Activated CD8-positive, alpha-beta memory T cell treated with anti-CD3 and anti-CD28 coated beads, Interleukin-2, amount 50 U/mL, for 1 hour (primary cell): Measurements from ENCODE around the gene CACNB1.

Source experiments
- DNase-seq: peaks from one replicate; pipeline ENCODE4 v3.0.0-alpha.2; 2020; ENCODE audit errors: extremely low read depth

Gene CACNB1

GRCh38 chr17:39200957-39201510 lies 3.6 kb upstream of the CACNB1 start:
- no peak for DNase-seq

DNA sequence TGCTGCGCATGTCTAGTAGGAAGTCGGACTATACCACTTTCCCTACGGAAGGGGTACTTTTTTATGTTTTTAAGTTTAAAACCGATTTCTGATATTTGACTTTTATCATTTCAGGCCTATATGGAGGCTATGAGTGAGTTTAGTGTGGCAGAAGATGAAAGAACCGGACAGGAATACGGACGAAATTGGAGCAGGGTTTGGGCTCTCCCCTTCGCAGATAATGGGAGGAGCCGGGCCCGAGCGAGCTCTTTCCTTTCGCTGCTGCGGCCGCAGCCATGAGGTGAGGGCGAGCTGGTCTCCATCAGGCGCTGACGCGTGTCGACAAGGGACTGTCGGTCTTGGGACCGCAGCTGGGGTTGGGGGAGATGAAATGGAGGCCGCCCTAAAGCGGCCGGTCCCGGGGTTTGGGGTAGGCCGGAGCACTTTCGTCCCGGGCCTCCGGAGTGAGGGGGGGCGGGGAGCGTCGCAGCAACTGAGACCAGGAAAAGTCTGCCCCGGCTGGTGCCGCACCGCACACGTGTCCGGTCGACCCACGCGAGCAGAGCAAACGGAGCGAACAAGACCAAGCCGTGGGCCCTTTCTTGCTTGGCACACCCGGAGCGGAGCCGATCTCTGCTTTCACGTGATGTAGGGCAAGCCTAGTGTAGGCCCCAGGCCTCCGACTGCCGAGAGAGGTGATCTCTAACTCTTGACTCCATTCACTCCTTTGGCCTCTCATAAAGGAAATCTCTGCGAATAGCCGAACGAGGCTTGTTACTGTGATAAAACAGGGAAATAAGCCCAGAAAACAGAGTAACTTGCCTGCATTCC lies 2.8 kb upstream of the CACNB1 start, which contains the start of gene RPL19:
Gene RPL19, plus strand, starts transcription at position 214 of the 810 bp plus-strand sequence. Its CDS starts 62 bp downstream, at position 276.
- no peak for DNase-seq

- peak; percentile 85 for DNase-seq
These were observed 2.3 kb upstream of the CACNB1 start for GRCh38 chr17:39199820-39200069.

DNA sequence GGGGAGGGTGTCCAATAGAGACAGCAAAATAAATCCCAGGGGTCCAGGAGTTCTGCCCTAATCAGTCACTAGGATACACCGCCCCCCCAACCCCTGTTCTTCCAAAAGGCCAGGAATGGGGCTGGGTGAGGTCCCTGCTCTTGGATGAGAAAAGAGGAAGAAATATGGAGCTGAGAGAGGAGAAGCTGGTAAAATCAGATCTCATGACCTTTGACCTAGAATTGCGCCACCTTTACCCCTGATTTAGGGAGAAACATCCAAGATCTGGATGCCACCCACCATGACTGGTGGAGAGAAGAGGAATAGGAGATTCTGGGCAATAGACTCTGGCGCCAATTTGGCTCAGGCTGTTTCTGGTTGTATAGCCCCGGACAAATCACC lies 707 bp upstream of the CACNB1 start:
- no peak for DNase-seq

GRCh38 chr17:39196808-39197291 lies 619 bp downstream of the CACNB1 start:
- no peak for DNase-seq

DNA sequence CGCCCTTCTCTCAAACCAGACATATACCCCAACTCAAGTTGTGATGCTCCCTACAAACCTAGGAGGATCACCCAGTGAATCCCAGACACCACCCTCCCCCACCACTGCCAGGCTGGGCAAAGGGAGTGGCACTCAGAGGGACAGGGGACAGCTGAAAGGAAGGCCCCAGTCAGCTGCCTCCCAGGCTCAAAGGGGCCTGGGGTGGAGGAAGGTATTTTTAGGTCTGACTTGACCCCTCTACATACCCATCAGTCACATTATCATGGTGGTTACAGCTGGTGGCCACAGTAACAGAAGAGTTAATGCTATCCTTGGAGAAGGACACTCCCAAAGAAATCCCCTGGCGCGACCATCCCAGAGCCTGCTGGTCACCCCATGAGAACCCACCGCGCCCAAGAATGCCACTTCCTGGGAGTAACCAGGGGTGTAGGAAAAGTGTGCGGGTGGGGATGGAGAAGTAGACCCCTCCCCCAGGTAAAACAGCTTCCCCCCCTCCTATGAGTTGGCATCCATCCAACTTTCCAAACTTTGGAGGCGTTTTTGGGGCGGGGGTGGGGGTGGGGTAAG lies 1.1 kb downstream of the CACNB1 start:
- DNase-seq: no peak

DNA sequence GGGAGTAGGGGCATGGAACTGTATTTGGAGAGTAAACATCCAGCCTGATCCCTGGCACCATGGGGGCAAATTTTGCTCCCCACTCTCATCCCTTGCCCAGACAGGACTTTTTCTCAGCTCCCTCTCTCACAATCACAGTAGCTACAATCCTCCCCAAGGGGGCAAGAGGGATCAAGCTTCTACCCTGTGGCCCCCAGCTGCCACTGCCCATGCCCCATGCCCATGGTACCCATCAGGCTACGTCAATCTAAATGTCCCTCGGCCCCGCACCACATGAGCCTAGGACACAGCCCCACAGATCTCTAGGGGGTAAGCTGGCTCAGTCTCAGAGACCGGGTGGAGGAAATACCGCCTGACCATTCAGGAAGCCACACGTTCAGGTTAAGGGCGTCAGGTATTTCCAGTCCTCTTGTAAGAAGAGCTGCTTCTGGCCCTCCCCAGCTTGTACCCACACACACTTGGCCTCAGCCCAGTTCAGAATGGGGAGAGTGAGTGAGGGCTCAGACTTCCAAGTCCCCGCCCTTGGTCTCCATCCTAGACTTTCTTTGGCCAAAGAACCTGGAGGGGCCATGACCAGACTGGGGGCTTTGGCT lies 1.8 kb downstream of the CACNB1 start:
- no peak for DNase-seq

GRCh38 chr17:39194985-39195524 lies 2.4 kb downstream of the CACNB1 start:
- DNase-seq: no peak

- DNase-seq: no peak
These were observed 3.1 kb downstream of the CACNB1 start for GRCh38 chr17:39194089-39194984.

- DNase-seq: no peak
These were observed 4.1 kb downstream of the CACNB1 start for GRCh38 chr17:39193346-39193745.

DNA sequence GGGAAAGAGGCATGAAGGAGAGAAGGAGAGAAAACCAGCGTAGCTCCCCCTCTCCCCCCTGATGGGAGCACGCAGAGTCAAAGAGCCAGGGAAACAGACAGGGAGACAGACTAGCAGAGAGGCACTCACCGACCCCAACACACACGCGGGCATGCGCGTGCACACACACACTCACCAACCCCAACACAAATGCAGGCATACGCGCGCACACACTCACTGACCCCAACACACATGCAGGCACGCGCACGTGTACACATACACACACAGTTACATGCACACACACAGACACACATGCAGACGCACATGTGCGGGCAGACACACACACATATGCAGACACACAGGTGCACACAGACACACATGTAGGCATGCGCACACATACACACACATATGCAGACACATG lies 4.6 kb downstream of the CACNB1 start:
- no peak for DNase-seq

DNA sequence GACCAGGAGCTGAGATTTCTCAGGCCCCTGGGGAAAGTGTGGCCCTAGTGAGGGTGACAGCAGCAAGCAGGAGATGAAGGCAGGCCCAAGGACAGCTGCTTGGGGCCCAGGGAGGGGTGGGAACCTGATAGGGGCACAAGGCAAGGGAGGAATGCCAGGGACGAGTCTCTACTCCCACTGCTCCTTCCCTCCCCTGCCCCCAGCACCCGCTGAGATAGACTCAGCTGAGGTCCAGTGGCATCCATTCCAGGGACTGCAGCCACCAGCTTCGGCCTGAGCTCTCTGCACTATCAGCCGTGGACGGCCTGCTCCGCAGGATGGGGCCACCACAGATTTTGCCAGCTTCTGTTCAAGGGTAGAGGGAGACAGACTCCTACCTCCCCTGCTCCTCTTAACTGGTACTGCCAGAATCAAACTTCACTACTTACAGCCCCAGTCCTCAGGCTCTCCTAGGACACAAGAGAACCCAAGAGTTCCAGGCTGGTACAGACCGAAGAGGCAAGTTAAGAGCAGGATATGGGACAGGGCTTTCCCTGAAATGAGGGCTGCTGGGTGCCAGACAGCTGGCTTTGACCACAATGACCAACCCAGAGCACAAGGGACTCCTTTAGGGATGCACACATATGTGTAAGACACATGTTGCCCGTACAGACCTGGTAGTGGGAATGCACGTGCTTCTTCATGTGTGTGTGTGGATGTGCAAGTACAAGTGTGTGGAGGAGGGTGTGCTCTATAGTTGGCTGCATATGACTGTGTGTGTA lies 5.5 kb downstream of the CACNB1 start:
- DNase-seq: no peak

GRCh38 chr17:39187152-39187830 lies 10.2 kb downstream of the CACNB1 start:
- DNase-seq: no peak

DNA sequence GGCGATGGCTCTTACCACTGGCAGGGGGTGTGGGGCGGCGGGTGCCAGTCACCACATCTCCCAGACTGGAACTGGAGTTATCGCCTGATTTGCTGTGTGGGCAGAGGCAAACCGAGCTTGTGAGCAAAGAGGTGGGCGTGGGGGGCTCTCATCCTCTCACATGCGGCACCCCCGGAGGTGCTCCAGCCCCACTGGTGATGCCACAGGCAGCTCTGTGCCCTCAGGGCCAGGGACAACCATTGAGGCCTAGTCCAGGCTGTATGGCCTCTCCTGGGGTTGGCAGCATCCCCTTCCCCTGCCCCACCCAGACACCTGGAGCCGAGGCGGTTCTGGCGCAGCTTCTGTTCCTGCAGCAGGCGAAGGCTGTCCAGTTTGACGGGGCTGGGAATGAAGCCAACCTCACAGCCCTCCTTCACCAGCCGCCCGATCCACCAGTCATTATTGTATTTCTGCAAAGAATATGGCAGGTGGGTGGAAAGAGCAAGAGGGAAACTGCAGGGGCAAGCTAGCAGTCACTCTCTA lies 10.9 kb downstream of the CACNB1 start:
- DNase-seq: no peak

- DNase-seq: no peak
These were observed 13.7 kb downstream of the CACNB1 start for GRCh38 chr17:39183720-39184119.

DNA sequence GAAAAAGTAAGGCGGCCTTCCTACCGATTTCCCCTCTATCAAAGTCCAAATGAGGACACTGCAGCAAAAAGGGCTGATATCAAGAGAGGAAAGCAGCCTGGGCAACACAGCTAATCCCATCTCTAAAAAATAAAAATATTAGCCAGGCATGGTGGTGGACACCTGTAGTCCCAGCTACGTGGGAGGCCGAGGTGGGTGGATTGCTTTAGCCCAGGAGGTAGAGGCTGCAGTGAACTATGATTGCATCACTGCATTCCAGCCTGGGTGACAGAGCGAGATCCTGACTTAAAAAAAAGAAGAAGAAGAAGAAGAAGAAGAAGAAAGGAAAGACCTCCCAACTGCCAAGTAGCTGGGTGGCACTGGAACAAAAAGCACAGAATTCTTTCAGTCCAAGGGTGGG lies 14.4 kb downstream of the CACNB1 start:
- no peak for DNase-seq

DNA sequence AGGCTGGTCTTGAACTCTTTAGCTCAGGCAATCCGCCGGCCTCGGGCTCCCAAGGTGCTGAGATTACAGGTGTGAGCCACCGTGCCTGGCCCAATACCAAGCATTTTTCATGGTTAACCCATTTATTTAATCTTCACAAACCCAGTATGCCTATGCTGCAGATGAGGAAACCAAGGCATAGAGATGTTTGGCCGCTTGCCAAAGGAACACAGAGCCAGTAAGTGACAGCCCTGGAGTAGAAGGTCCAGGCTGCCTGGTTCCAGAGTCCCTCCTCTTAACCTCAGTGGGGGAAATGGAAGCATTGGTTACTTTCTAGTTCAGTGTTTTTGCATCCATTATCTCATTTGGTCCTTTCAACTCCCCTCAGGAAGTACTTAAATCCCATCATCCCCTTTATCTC lies 16.2 kb downstream of the CACNB1 start:
- DNase-seq: no peak

- no peak for DNase-seq
These were observed 18.9 kb downstream of the CACNB1 start for GRCh38 chr17:39178536-39178935.

- no peak for DNase-seq
These were observed 20.2 kb downstream of the CACNB1 start for GRCh38 chr17:39177256-39177655.

GRCh38 chr17:39175695-39176093 lies 21.8 kb downstream of the CACNB1 start:
- no peak for DNase-seq
